HCEC 1CT (cell line): Measurements from ENCODE around the gene TSC22D1.
"Not testable (repeated sequence)": the region's sequence is repeated elsewhere in the genome, so short reads cannot be mapped to it uniquely, and the experiment has no call there.

ENCODE experiments used
- DNase-seq: peaks from one replicate; pipeline ENCODE4 v3.0.0-alpha.2; 2017

The TSC22D1 gene

DNA sequence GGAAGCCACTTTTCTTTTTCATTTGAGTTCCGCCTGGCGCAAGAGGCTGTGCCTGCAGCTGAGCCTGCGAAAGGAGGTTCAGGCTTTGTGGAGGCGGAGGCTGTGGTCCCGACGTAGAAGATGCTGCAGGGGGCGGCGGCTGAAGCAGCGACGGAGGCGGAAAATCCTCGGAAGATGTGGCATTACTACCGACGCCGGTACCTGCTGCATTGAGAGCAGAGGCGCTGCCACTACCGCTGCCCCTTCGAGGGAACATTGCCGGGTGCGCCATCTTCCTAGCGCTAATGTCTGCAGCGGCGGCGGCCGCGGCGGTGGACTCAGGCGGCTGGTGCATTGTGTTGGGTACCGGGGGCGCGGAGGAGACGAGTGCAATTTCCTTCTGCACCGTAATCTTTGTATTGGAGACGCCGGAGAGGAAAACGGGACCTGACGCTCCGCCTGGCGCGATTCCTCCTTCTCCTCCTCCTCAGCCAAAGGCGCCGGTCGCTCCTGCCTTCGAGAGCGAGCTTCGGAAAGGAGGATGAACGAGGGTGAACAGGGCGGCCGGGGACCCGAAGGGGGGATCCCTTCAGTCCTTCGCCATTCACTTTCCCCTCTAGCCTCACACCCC lies at the start of gene TSC22D1:
TSS of gene TSC22D1 (minus strand) at position 590 of the 610 bp plus-strand sequence. CDS start at position 334, 256 bp downstream.
- peak; percentile 56 for DNase-seq

DNA sequence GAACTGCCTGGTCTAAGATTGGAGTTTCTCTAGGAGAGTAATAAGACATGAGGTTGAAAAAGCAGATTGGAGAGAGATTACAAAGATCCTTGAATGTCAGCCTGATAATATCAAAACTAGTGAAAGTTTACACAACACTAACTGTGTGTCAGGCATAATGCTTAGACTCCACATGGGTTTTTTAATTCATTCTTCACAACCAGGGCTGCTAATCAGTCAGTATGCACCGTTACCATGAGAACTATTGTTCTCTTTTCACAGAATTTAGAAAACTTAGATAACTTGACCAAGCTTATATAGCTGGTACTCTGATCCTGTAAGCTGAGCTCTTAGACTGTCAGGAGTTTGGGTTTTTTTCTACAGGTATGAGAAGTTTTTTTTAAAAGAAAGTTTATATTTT lies 46.6 kb upstream of the TSC22D1 start:
- no peak for DNase-seq

DNA sequence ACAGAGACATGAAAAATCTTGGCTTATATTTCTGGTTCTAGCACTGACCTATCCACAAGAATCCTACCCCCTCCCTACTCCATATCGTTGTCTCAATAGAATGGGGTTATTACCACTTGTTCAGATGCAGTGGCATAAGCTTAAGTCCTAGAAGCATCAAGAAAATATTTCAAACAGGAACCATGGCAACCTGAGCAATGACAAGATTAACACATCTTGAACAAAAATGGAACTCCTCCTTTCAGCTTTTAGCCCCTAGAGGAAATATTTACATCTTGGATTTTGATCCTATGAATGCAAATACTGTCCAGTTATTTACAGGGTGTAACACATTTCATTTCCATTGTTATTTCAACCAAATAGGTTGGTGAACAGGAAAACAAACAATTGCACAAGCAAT lies 46.1 kb upstream of the TSC22D1 start:
- DNase-seq = no peak

DNA sequence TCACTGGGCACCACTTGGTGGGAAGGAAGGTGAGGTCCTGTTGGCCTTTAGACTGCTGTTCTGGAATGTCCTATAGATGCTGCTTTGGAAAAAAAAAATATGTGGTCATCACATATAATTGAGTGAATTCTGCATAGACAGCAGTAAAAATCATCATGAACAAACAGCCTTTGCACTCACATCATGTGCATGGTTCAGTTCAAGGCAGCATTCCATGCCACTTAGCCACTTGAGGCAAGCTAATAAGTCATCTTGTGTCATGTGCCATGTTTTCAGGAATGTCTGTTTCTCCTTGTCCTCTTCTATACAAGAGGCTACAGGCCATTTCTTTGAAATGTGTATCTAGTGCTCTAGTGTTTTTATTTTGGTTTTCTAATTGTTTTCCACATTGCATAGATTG lies 43.9 kb upstream of the TSC22D1 start:
- DNase-seq = peak; percentile 55

DNA sequence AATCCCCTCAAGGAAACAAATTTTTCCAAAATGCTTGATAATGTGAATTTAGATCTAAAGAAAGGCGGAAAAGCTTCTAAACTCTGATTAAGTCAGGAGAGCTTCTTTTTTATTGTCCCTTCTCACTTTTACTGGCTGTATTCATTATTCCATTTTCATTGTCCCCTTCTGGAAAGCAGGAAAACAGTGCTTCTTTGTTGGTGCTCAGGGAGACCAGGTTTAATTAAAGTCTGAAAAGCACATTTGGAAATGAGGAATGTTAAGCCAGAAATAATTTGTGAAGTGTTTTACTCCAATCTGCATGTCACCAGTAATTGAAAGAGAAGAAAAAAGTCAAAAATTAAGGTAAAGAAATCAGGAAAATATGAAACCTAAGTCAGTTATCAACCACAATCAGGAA lies 43.5 kb upstream of the TSC22D1 start:
- no peak for DNase-seq

DNA sequence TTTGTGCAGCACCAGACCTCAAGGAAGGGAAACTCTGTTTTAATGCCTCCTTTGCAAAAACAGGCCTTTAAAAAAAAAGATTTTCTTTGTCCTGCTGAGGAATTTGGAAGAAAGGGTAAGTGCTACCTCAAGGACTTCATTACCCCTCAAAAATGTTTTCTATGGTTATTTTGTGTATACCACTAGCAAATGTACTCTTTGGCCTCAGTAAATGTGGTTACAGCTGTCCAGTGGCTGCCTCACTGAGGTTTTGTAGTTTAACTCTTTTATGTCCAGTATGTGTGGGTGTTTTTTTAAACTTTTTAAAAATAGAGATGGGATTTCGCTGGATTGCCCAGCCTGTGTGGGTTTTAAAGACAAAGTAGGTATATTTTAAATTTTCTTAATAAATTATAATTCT lies 42.2 kb upstream of the TSC22D1 start:
- DNase-seq = no peak

DNA sequence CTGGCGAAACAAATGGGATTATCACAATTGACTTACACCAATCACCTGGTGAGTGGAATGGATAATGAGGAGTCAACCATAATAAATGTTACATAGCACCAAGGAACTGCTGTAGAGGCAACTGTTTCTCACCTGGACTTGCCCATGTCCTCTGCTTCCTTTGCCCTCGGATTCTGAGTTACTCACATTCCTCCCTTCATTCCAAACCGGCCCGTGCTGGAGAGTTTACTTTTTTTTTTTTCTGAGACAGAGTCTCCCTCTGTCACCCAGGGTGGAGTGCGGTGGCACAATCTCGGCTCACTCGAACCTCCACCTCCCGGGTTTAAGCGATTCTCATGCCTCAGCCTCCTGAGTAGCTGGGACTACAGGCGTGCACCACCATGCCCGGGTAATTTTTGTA lies 41.5 kb upstream of the TSC22D1 start:
- DNase-seq = no peak

DNA sequence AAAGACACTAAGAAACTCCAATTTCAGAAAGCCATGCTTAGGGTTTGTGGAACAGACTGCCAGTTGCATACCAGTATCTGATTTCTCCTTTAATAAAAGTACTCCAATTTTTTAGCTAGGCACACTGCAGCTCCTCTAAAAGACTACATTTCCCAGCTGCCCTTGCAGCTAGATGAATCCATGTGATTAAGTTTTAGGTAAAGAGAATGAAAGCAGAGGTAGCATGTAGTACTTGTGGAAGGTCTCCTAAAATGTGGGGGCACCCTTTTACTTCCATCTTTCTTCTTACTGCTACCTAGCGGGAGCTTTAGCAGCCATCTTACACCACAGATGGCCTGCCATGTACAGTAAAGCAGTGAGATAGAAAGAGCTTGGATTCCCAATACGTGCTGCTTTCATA lies 33.0 kb upstream of the TSC22D1 start:
- DNase-seq = no peak

DNA sequence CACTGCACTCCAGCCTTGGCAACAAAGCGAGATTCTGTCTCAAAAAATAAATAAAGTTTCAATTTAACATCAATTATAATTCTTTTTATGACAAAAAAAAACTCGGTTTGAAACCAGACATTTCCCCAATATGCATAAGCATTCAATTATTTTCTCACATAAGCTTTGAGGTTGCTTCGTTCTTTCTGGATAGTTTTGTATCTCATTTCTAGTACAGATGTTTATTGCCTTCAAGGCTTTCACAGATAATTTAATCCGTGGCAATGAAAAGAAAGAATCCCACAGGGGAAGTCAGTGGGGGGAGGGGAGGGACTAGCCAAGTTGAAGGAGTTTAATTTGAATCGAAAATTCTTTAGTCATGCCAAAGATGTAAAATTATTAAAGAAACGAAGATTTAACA lies 29.6 kb upstream of the TSC22D1 start:
- no peak for DNase-seq

DNA sequence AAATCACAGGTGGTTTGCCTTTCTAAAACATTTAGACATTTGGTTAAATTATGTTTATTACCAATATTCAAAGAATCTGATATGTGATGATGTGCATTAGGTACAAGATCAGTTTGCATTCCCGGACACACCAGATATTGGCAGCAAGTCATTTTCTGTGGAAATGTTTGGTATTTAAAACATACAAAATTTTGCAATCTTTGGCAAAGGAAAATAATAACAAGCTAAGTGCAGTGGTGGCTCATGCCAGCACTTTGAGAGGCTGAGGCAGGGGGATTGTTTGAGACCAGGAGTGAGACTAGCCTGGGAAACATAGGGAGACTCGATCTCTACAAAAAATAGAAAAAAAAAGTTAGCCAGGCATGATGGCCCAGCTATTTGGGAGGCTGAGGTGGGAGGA lies 29.1 kb upstream of the TSC22D1 start:
- no peak for DNase-seq

DNA sequence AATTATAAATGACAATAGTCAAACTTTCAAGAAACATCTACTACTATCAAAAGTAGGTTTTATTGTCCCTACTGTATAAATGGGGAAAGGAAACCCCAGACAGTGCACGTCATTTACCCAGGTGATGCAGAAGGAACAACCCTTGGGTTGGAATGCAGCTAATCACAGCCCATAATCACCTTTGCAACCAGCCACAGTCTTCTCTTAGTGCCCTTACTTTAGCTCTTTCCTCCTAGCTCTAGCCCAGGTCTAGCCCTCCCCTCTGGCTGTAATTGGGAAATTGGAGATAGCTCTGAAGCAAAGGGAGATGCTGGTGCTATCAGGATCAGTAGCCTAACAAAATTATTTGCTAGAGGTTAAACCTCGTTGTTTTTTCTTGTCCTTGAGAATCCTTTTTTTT lies 25.5 kb upstream of the TSC22D1 start:
- no peak for DNase-seq

DNA sequence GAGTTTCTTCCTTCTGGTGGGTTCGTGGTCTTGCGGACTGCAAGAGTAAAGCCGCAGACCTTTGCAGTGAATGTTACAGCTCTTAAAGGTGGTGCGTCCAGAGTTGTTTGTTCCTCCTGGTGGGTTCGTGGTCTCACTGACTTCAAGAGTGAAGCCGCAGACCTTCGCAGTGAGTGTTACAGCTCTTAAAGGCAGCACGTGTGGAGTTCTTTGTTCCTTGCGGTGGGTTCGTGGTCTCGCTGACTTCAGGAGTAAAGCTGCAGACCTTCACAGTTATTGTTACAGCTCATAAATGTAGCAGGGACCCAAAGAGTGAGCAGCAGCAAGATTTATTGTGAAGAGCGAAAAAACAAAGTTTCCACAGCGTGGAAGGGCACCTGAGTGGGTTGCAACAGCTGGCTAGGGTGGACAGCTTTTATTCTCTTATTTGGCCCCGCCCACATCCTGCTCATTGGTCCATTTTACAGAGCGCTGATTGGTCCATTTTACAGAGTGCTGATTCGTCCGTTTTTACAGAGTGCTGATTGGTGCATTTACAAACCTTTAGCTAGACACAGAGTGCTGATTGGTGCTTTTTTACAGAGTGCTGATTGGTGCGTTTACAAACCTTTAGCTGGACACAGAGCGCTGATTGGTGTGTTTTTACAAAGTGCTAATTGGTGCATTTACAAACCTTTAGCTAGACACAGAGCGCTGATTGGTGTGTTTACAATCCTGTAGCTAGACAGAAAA lies 17.9 kb upstream of the TSC22D1 start:
- not testable (repeated sequence) for DNase-seq

DNA sequence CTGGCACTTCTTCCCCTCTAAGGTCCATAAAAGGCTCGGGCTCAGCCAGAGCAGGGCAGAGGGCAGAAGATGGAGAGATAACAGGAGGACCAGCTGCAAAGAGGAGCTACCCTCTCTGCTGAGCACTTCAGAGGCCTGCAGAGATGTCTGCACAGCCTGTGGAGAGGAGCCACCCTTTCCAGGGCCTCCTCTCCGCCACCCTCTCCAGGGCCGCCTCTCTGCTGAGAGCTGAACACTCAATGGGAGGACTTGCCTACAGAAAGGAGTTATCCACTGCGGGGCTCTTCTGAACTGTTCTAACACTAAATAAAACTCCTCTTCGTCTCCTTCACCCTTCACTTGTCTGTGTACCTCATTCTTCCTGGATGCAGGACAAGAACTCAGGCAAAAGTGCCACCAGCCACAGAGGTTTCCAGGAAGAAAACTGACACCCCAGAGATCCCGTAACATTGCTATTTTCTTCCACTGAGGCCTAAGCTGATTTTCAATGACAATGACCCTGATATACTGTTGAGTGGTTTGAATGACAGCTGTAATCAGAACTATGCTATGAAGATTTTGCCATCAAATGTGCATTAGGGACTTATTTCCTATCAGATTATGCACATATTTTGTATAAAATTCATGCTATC lies 16.2 kb upstream of the TSC22D1 start:
- DNase-seq = no peak

DNA sequence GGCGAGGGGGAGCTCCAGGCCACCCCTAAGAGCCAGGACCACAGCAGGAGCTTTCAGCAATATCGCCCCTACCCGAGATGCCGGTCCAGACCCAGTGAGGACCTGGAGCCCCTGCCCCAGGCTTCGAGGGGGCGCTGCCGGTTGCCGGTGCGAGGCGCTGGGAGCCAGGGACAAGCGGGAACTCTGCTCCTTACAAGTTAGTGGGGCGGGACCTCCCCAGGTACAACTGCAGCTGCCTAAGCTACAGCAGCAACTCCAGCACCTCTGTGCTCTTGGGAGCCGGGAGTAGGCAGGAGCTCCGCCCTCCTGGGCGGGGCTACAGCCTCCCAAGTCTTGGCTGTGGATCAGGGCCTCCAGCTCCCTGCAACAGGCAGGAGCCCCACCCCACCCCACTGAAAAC lies 15.2 kb upstream of the TSC22D1 start:
- DNase-seq = no peak

DNA sequence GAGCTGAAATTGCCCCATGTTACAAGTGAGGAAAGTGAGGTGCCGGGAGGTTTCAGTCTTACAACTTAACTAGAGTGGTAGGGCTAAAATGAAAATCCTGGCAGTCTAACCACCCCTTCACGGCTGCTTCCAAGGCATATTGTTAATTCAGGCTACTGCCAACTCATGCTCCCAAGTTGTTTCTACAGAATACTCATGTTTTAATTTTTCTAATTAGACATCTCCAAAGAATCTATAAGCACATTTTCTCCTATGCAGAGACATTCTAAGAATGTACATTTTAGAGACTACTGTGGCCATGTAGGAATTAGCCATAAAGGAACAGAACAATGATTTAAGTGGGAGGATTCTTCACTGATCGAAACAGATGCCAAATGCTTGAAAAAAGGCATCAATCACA lies 7.0 kb upstream of the TSC22D1 start:
- peak; percentile 8 for DNase-seq

DNA sequence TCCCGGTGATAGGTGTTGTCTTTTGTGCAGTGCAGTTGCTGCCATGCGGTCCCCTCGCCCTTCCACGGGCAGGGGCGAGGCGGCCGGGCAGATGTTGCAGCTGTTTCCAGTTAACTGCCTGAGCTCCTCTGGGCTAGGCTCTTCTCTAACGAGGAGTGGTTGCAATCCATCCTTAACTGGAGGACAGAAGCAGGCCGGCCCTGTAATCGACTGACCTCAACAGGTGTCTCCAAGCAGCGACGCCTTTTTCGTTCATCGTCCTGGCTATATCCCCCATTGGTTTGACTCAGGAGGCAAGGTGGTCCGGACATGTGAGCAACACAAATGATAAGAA lies 1.9 kb upstream of the TSC22D1 start:
- DNase-seq = no peak

DNA sequence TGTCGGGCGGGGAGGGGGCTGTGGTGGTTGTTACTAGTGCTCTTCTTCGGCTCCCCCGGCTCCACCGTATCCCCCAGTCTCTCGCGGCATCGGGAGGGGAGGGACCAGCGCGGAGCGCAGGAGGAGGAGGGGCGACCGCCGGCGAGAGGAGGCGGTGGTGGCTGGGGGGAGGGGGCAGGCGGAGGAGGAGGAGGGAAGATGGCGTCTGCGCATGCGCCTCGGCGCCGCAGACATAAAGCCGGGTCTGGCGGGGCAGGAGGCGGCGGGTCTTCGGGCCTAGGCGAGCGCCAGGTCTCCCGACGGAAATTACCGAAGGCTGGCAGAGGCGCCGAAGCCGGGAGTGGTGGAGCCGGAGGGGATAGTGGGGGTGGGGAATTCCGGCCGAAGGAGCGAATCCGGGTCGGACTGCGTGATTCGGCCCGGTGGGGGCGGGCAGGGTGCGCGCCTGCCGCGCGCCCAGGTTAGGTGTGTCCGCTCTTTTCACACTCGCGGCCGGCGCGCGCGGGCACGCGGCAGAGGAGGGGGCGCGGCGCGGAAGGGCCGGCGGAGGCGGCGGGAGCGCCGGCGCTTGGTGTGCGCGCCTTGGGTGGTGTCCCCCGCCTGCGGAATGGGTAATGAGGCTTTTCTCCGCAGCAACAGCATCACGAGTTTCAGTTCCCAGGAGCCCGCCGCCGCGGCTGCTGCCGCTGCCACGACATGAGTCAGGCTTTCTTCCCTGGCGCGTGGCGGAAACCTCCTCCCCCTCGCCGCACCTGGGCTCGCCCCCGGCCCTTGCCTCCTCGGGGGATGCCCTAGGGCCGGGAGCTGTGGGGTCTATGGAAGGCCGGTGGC lies 1.3 kb upstream of the TSC22D1 start:
- DNase-seq = peak; percentile 94

DNA sequence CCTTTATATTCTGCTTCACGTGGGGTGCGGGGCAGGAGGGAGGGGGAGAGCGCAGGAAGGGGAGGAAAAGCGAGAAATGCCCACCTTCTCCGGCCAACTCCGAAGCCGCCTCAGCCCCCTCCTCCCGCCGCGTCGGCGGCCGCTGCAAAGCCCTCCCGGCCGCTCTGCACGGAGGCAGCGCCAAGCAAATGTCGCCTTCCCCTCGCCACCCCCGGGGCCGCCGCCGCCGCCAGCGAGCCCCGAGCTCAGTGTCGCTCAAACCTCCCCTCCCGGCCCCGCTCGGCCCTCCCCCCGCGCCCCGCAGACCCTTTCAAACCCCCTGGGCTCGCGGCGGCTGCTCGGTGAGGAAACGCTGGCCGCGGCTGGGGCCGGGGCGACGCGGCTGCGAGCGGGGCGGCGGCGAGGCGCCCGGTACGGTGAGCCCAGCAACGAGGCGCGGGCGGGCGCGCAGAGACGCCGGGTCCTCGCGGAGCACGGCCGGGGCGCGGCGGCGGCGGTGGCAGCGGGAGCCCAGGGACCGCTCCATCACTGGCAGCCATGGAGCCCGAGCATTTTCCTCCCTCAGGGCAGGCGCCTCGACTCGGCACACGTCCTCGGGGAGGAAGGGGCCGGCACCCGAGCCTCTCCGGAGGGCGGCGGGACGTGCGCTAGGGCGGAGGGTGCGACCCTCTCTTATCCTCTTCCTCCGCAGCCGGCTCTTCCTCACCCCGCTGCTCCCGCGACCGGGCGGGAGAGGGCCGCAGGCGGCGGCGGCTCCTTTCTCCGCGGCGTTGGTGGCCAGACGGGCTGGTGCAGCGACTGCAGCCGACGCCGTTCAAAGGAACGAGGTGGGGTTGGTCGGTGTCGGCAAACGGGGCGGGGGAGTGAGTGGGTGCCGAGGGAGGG lies 463 bp upstream of the TSC22D1 start:
- DNase-seq = no peak

DNA sequence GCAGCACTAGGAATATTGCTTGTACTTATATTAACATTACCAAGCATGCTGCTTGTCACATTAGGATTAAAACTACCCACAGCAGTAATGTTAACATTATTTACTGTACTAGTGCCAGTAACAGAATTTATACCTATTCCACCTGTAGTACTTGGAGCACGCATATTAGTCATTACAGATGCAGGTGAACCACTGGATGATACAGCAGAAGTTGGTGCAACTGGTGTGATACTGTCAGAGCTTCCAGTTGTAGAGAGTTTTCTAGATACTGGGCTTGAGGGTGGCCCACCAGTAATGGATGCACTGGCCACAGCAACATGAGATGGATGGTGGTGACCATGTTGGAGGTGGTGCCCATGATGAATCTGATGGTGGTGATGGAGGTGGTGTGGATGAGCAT lies 1.1 kb downstream of the TSC22D1 start:
- DNase-seq = no peak

DNA sequence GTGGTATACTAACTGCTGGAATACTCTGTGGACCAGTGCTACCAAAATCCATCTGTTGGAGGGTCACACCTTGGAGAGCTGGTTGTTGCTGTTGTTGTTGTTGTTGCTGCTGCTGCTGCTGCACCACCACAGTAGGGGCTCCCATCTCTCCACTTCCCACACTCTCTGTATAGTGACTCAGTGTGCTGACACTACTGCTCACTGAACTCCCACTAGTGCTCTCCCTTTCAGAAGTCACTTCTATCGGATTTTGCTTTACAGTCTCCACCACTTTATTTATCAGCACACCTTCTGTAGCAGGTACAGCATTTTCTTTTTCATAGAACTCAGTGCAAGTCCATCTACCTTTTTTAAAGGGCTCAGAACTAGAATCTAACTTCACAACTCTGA lies 1.7 kb downstream of the TSC22D1 start:
- DNase-seq = no peak

DNA sequence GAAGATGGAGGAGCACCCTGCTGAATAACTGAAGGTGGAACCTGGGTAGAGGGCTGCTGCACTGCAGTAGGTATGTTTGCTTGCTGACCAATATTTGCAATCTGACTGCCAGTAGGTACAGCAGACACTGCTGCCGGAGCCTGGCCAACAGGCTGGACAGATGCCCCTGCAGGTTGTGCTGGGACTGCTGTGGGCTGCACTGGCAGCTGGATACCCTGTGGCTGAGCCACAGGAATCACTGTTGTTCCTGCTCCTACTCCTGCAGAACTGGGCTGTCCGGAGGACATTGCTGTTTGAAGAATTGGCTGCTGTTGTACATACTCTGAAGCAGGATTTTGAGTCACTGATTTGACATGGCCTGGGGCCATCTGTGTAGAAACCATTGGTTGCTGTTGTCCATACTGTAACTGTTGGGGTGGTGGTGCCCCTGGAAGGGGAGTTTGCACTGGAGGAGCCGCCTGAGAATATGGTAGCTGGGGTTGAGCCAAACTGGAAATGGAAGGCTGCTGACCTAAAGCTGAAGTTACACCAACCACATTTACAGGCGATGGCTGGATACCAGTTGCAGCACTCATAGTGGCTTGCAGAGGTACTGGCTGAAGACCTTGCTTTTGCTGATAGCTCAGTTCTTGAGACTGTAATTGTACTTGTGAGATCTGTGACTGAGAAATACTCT lies 2.2 kb downstream of the TSC22D1 start:
- DNase-seq = peak; percentile 53

DNA sequence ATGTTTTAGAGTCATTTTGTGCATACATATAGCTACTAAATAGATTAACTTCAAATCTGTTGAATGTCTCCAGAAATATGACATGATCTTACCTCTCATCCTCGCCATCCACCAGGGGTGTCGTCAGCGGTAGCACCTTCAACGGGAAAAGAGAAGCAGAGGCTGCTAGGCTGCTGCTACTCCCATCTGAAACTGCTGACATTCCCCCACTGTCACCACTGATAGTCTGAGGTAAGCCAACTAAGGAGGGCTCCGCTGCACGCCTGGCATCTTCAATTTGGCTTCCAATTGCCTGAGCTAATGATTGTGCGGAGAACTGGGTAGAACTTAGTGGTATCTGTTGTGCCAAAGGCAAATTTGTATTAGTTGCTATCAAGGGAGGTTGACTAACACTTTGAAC lies 3.1 kb downstream of the TSC22D1 start:
- no peak for DNase-seq
